Immature natural killer cell (primary cell): ENCODE measurements around the gene CERS1. TPM values are rescaled to one million over a fixed set of nuclear protein-coding genes. Genes with fewer than 3 reads are reported as not detected.

Experiments
- DNase-seq, 3 donors: peaks; one replicate each; pipeline ENCODE4 v3.0.0; 2022; ENCODE audit warnings: mixed read lengths in 1 of 3
- H3K27ac Mint-ChIP-seq, 6 donors: one replicate each; pipeline ENCODE4 v1.8.0; 2020; ENCODE audit warnings: mixed read lengths in 6 of 6, mild to moderate bottlenecking in 5 of 6, inconsistent platforms in 4 of 6, moderate library complexity in 3 of 6
- H3K27me3 Mint-ChIP-seq, 3 donors: one replicate each; pipeline ENCODE4 v1.8.0; 2020 to 2021; ENCODE audit warnings: low read depth in 3 of 3, mild to moderate bottlenecking in 3 of 3, mixed read lengths in 3 of 3, moderate library complexity in 3 of 3, inconsistent platforms in 1 of 3
- H3K36me3 Mint-ChIP-seq, 3 donors: one replicate each; pipeline ENCODE4 v1.8.0; 2020; ENCODE audit warnings: mixed read lengths in 3 of 3, inconsistent platforms in 2 of 3, mild to moderate bottlenecking in 2 of 3
- H3K4me1 Mint-ChIP-seq, 2 donors: one replicate each; pipeline ENCODE4 v1.8.0; 2020; ENCODE audit warnings: inconsistent platforms in 2 of 2, mild to moderate bottlenecking in 2 of 2, mixed read lengths in 2 of 2, moderate library complexity in 1 of 2
- H3K4me3 Mint-ChIP-seq, 5 donors: one replicate each; pipeline ENCODE4 v1.8.0; 2020; ENCODE audit warnings: mild to moderate bottlenecking in 5 of 5, mixed read lengths in 5 of 5, inconsistent platforms in 3 of 5, moderate library complexity in 3 of 5
- H3K9me3 Mint-ChIP-seq, 6 donors: one replicate each; pipeline ENCODE4 v1.8.0; 2020; ENCODE audit warnings: mild to moderate bottlenecking in 6 of 6, mixed read lengths in 6 of 6, inconsistent platforms in 4 of 6, moderate library complexity in 3 of 6
- polyA plus RNA-seq, 3 donors: library from polyadenylated mRNA; unstranded; fragments of 300-500 nt; fragmentation: Illumina TruSeq; gene quantifications; one replicate each; pipeline ENCODE4 v1.2.3, GENCODE V29; 2021

CERS1 gene
- polyA plus RNA-seq, 3 donors from 2014 or later = not detected

DNA sequence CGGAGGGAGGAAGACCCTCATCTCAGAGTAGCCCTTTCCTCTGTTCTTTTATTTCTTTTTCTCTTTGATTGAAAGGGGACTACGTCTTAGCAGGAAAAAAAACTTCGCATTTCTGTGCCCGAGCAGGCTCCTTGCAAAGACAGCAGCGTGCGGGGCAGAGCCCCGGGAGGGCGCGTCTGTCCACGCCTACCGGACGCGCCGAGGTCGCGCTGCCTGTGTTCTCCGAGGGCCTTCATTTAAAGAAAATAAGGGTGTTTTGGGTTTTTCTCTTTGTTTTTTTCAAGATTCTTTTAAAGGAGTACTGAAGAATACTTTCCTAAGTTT, 29.2 kb downstream of the CERS1 start:
- no peak for DNase-seq
- H3K4me3 Mint-ChIP-seq = no peak overlapping the region
- H3K27me3 Mint-ChIP-seq = peaks cover 0 to 11% (median 4%) of the 10 kb centered on the region in 3 donors
- H3K9me3 Mint-ChIP-seq = no peaks in the 10 kb centered on the region
- peaks cover 0 to 17% (median 3%) of the 10 kb centered on the region in 3 donors for H3K36me3 Mint-ChIP-seq
- peaks cover 13 to 15% of the 10 kb centered on the region in 2 donors for H3K4me1 Mint-ChIP-seq
- H3K27ac Mint-ChIP-seq = no peak overlapping the region

DNA sequence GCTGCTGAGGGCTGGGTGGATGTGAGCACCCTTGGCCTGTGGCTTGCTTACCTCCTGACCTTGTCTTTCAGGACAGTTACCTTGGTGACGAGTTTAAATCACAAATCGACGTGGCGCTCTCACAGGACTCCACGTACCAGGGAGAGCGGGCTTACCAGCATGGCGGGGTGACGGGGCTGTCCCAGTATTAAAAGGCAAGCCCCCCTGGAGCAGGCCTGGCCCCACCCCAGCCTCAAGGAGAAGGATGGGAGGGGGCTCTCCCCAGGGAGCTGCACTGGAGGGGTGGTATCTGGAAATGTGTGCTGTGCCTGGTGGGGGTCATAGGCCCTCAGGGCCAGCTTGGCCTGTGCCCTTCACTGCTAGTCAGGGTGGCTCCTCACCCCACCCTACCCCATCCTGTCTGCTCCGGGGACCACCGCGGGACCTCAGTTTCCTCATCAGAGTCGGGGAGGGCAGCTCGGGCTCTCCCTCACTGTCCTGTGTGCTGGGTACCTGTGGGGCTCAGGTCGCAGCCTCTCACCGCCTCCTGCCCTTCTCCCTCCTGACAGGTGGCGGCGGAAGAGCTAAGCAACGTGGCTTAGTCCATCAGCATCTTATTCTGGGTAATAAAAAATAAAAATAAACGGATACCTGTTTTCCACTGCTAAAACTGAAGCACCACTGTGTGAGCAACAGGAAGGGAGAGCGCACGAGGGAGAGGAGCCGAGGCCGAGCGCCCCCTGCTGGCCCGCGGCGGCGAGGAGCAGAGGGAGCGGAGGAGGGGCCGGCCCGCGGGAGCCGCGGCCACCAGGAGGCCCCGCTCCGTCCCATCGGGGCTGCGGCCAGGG, 29.8 kb downstream of the CERS1 start:
- peaks cover 13 to 14% of the 10 kb centered on the region in 2 donors for H3K4me1 Mint-ChIP-seq
- no peaks in the 10 kb centered on the region for H3K9me3 Mint-ChIP-seq
- peak overlapping the region in 1 of 6 donors; percentile 23 for H3K27ac Mint-ChIP-seq
- H3K4me3 Mint-ChIP-seq = no peak overlapping the region
- H3K36me3 Mint-ChIP-seq = peaks cover 0 to 20% (median 0%) of the 10 kb centered on the region in 3 donors
- peaks cover 0 to 15% (median 2%) of the 10 kb centered on the region in 3 donors for H3K27me3 Mint-ChIP-seq
- DNase-seq = peak; percentile 49 to 52 (median 50)

DNA sequence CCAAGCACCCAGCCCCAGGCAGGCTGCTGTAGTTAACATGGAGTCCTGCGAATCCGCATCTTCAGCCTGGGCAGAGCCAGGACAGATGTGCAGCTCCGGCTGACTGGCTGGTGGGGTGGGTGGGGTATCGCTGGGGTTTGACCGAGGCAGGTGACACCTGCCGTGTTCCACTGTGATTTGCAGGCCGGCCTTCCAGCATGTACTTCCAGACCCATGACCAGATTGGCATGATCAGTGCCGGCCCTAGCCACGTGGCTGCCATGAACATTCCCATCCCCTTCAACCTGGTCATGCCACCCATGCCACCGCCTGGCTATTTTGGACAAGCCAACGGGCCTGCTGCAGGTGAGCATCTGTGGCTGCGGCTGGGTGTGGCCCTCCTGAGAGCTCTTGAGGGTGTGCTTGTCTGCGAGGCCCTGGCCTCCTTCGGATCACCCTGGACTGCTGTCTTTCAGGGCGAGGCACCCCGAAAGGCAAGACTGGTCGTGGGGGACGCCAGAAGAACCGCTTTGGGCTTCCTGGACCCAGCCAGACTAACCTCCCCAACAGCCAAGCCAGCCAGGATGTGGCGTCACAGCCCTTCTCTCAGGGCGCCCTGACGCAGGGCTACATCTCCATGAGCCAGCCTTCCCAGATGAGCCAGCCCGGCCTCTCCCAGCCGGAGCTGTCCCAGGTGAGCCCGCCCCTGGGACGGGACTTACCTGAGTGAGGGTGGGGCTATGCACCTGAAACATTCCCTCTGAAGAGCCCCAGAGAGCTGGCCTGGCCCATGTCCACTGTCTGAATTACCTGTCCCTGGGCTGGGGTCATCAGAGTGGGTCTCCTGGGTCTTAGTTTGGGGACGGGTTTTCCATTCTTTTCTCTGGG, 30.6 kb downstream of the CERS1 start:
- peaks cover 0 to 28% (median 3%) of the 10 kb centered on the region in 3 donors for H3K36me3 Mint-ChIP-seq
- no peak overlapping the region for H3K4me3 Mint-ChIP-seq
- H3K27me3 Mint-ChIP-seq = peaks cover 0 to 14% (median 2%) of the 10 kb centered on the region in 3 donors
- H3K9me3 Mint-ChIP-seq = no peaks in the 10 kb centered on the region
- DNase-seq = no peak
- peak overlapping the region in 1 of 6 donors; percentile 23 for H3K27ac Mint-ChIP-seq
- peaks cover 15 to 16% of the 10 kb centered on the region in 2 donors for H3K4me1 Mint-ChIP-seq

GRCh38 chr19:18863843-18864362, 32.1 kb downstream of the CERS1 start:
- Mint-ChIP-seq H3K27me3 (peaks cover 0 to 14% (median 2%) of the 10 kb centered on the region in 3 donors), H3K4me3 (no peak overlapping the region), H3K4me1 (peaks cover 15% of the 10 kb centered on the region in 2 donors), H3K36me3 (peaks cover 0 to 28% (median 3%) of the 10 kb centered on the region in 3 donors), H3K27ac (no peak overlapping the region), H3K9me3 (no peaks in the 10 kb centered on the region)
- DNase-seq = no peak

GRCh38 chr19:18862976-18863842, 32.7 kb downstream of the CERS1 start:
- Mint-ChIP-seq H3K9me3 (no peaks in the 10 kb centered on the region), H3K27ac (no peak overlapping the region), H3K27me3 (peaks cover 0 to 14% (median 2%) of the 10 kb centered on the region in 3 donors), H3K36me3 (peaks cover 0 to 29% (median 3%) of the 10 kb centered on the region in 3 donors), H3K4me1 (peaks cover 15% of the 10 kb centered on the region in 2 donors), H3K4me3 (no peak overlapping the region)
- DNase-seq = no peak

DNA sequence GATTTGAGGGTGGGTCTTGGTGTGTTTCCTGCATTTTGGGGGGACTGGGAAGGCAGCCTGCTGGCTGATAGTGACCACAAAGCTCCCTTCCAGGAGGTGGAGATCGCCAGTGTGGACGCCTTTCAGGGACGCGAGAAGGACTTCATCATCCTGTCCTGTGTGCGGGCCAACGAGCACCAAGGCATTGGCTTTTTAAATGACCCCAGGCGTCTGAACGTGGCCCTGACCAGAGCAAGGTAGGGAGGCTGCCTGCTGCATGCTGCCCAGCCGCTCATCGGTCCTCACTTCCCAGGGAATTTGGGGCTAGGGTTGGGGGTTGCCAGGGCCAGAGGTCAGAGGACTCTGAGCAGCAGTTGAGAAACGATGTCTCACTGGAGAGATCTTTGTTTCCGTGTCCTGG, 34.0 kb downstream of the CERS1 start:
- Mint-ChIP-seq H3K27me3 (peaks cover 2 to 7% (median 2%) of the 10 kb centered on the region in 3 donors), H3K27ac (no peak overlapping the region), H3K4me1 (peaks cover 12 to 14% of the 10 kb centered on the region in 2 donors), H3K36me3 (peaks cover 0 to 31% (median 3%) of the 10 kb centered on the region in 3 donors), H3K4me3 (no peak overlapping the region), H3K9me3 (no peaks in the 10 kb centered on the region)
- DNase-seq = no peak

- peaks cover 10 to 11% of the 10 kb centered on the region in 2 donors for H3K4me1 Mint-ChIP-seq
- peak overlapping the region in 3 of 6 donors; percentile 50 to 80 (median 71) for H3K27ac Mint-ChIP-seq
- peak in 1 of 3 donors; percentile 19 for DNase-seq
- peaks cover 2 to 34% (median 3%) of the 10 kb centered on the region in 3 donors for H3K36me3 Mint-ChIP-seq
- no peak overlapping the region for H3K4me3 Mint-ChIP-seq
- peaks cover 2 to 5% (median 4%) of the 10 kb centered on the region in 3 donors for H3K27me3 Mint-ChIP-seq
- no peaks in the 10 kb centered on the region for H3K9me3 Mint-ChIP-seq
These were observed 34.7 kb downstream of the CERS1 start for GRCh38 chr19:18861235-18861634.

GRCh38 chr19:18860725-18861124, 35.2 kb downstream of the CERS1 start:
- Mint-ChIP-seq H3K27ac (peak overlapping the region in 3 of 6 donors; percentile 55 to 80 (median 71)), H3K4me3 (no peak overlapping the region), H3K9me3 (no peaks in the 10 kb centered on the region)

GRCh38 chr19:18860302-18860700, 35.7 kb downstream of the CERS1 start:
- no peak for DNase-seq
- H3K4me1 Mint-ChIP-seq = peaks cover 10 to 11% of the 10 kb centered on the region in 2 donors
- H3K4me3 Mint-ChIP-seq = no peak overlapping the region
- no peaks in the 10 kb centered on the region for H3K9me3 Mint-ChIP-seq
- H3K27me3 Mint-ChIP-seq = peaks cover 2 to 7% (median 5%) of the 10 kb centered on the region in 3 donors
- H3K27ac Mint-ChIP-seq = no peak overlapping the region
- peaks cover 4 to 32% (median 5%) of the 10 kb centered on the region in 3 donors for H3K36me3 Mint-ChIP-seq

More at GRCh38 chr19:18860725-18861124, 35.2 kb downstream of the CERS1 start:
- DNase-seq = no peak
- Mint-ChIP-seq H3K27me3 (peaks cover 2 to 7% (median 5%) of the 10 kb centered on the region in 3 donors), H3K4me1 (peaks cover 10 to 11% of the 10 kb centered on the region in 2 donors), H3K36me3 (peaks cover 3 to 31% (median 4%) of the 10 kb centered on the region in 3 donors)

DNA sequence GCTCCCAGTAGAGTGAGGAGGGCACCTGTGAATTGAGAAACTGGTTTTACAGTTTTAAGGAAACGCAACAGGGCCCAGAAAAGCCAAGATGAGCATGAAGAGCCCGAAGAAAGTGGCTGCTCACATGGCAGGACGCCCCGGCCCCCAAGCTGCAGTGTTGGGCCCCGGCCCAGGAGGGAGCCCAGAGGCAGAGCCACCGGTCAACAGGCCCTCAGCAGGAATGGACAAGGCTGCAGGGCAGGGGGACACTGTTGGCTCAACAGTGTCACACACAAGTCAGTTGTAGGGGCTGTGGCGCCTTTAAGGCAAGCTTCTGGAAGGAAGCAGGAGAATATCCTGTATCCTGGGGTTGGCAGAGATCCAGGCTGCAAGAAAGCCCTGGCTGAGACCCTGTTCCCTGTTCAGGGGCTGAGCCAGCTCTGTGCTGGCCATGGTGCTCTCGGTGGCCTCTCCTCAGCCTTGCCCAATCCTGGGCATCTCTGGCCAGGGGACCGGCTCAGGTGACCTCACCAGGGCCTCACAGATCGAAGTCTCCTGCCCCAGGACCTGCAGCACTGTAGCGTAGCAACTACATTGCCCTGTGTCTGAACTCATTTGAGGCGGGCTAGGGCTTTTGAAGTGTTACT, 36.2 kb downstream of the CERS1 start:
- Mint-ChIP-seq H3K9me3 (no peaks in the 10 kb centered on the region), H3K36me3 (peaks cover 4 to 35% (median 6%) of the 10 kb centered on the region in 3 donors)

DNA sequence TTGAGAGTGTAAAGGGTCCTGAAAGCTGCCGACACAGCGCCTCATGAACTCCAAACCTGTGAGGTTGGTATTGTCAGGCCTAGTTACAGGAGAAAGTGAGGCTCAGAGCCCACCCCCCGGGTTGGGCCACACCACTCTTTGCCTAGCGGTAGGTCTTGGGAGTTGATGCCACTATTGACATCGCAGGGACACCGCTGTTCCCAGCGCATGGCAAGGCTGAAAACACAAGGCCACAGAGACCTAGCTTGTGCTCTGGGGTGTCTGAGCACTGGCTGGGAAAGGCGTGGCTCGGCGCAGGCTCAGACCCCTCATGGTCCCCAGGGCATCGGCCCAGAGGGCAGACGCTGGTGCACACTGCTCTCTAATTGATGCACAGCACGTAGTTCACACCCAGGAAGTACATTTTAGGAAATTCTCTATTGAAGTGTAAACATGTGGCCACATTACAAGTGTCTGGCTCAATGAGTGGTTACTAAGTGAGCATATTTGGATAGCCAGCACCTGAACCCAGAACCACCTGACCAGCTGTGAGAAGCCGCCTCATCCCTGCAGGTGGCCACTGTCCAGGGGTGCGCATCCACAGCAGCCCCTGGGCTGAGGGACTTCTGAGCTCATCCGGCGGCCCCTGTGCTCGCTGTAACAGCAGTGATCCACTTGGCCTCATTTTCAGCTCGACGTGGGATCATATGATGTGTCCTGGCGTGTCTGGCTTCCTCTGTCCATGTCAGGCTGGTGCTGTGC, 36.9 kb downstream of the CERS1 start:
- Mint-ChIP-seq H3K36me3 (peaks cover 4 to 35% (median 6%) of the 10 kb centered on the region in 3 donors), H3K27ac (no peak overlapping the region), H3K4me3 (no peak overlapping the region), H3K9me3 (no peaks in the 10 kb centered on the region), H3K27me3 (peaks cover 2 to 7% (median 5%) of the 10 kb centered on the region in 3 donors), H3K4me1 (peaks cover 10 to 11% of the 10 kb centered on the region in 2 donors)
- no peak for DNase-seq

More for the DNA sequence above, 36.2 kb downstream of the CERS1 start:
- Mint-ChIP-seq H3K4me3 (no peak overlapping the region), H3K27me3 (peaks cover 2 to 7% (median 5%) of the 10 kb centered on the region in 3 donors), H3K4me1 (peaks cover 10 to 11% of the 10 kb centered on the region in 2 donors), H3K27ac (no peak overlapping the region)
- DNase-seq = no peak

DNA sequence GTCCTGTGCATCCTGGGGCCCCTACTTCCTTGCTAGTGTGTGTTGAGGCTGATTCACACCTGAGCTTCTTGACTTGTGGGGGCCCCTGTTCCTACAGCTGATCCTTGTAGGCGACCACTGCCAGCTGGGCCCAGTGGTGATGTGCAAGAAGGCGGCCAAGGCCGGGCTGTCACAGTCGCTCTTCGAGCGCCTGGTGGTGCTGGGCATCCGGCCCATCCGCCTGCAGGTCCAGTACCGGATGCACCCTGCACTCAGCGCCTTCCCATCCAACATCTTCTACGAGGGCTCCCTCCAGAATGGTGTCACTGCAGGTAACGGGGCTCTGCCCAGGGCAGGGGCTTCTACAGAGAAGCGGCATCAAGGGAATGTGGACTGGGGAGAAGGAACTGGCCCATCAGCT, 38.7 kb downstream of the CERS1 start:
- Mint-ChIP-seq H3K27me3 (peaks cover 2 to 9% (median 5%) of the 10 kb centered on the region in 3 donors), H3K27ac (no peak overlapping the region), H3K36me3 (peaks cover 4 to 41% (median 6%) of the 10 kb centered on the region in 3 donors), H3K9me3 (no peaks in the 10 kb centered on the region), H3K4me1 (peaks cover 11 to 12% of the 10 kb centered on the region in 2 donors), H3K4me3 (no peak overlapping the region)
- DNase-seq = no peak
